NB4 (cell line): Measurements from ENCODE around the gene RCL1.

ENCODE experiments used
- POLR2A ChIP-seq: IDR thresholded peaks from 2 replicates; pipeline ENCODE4 v1.6.1; 2011; ENCODE audit warnings: mild to moderate bottlenecking; ENCODE audit not compliant: insufficient read length; ENCODE audit errors: extremely low read depth
- TF ChIP-seq, protein P1 (sequence below): IDR thresholded peaks from one replicate; pipeline ENCODE4 v1.5.1; 2012; ENCODE audit warnings: low read depth, low read length

DNA sequence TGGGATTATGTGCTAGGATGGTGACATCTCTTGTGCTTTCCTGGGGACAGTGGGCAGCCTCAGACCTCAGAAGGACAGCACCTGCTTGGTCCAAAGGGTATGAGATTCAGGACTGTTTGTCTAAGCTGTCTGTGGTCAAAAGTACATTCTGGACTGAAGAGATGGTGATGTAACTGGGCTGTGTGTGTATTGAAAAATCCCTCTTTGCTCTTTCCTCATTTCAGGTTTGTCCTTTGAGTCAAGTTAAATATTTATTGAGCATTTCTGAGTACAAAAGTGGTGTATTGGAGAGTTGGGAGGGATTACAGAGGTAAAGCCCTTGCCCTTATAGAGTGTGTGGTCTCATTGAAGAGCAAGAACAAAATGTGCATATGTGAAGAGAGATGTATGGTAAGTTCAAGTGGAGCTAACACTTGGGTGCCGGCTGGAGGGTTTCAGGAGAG lies 46.7 kb downstream of the RCL1 start:
- TF ChIP-seq, protein P1, sequence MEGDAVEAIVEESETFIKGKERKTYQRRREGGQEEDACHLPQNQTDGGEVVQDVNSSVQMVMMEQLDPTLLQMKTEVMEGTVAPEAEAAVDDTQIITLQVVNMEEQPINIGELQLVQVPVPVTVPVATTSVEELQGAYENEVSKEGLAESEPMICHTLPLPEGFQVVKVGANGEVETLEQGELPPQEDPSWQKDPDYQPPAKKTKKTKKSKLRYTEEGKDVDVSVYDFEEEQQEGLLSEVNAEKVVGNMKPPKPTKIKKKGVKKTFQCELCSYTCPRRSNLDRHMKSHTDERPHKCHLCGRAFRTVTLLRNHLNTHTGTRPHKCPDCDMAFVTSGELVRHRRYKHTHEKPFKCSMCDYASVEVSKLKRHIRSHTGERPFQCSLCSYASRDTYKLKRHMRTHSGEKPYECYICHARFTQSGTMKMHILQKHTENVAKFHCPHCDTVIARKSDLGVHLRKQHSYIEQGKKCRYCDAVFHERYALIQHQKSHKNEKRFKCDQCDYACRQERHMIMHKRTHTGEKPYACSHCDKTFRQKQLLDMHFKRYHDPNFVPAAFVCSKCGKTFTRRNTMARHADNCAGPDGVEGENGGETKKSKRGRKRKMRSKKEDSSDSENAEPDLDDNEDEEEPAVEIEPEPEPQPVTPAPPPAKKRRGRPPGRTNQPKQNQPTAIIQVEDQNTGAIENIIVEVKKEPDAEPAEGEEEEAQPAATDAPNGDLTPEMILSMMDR = no peak
- no peak for TF ChIP-seq POLR2A
